Measurements from ENCODE around the gene MAFF. TPM values are rescaled to one million over a fixed set of nuclear protein-coding genes. Genes with fewer than 3 reads are reported as not detected.
A peak's percentile ranks its signal among the peaks of the same experiment; 100 is the strongest.

MAFF gene
- total RNA-seq, 4 donors from 2014 or later, result 5.1 to 14.2 (median 12.0) TPM

- Histone ChIP-seq H3K4me1 (peaks cover 0 to 28% (median 2%) of the 10 kb centered on the region in 4 donors), H3K9me3 (no peaks in the 10 kb centered on the region), H3K27ac (peak within 1 kb of the TSS; percentile 82 to 88 (median 84)), H3K36me3 (no peaks in the 10 kb centered on the region), H3K27me3 (no peaks in the 10 kb centered on the region), H3K4me3 (peak within 1 kb of the TSS; percentile 61 to 68 (median 64))
- TF ChIP-seq POLR2A (IDR thresholded peaks at IDR 0.05), result peak; percentile 19 to 52
- TF ChIP-seq CTCF (IDR thresholded peaks at IDR 0.05), result peak in 1 of 6 experiments; percentile 3
- peak; percentile 98 to 100 (median 99) for DNase-seq
These were observed 20.2 kb upstream of the MAFF start, which contains the start of gene PLA2G6 for GRCh38 chr22:38181453-38182200. TSS of gene PLA2G6 (minus strand) at chr22:38181830. CDS start at chr22:38169426, 12,404 bp downstream.

- Histone ChIP-seq H3K36me3 (no peaks in the 10 kb centered on the region), H3K27ac (no peak overlapping the region), H3K4me3 (no peak overlapping the region), H3K9me3 (no peaks in the 10 kb centered on the region), H3K4me1 (peaks cover 0 to 18% (median 2%) of the 10 kb centered on the region in 4 donors), H3K27me3 (no peaks in the 10 kb centered on the region)
- TF ChIP-seq POLR2A (IDR thresholded peaks at IDR 0.05) (no peak), CTCF (IDR thresholded peaks at IDR 0.05) (no peak)
- no peak for DNase-seq
These were observed 17.0 kb upstream of the MAFF start for GRCh38 chr22:38184788-38185187.

- Histone ChIP-seq H3K9me3 (no peaks in the 10 kb centered on the region), H3K27ac (no peak overlapping the region), H3K27me3 (no peaks in the 10 kb centered on the region), H3K4me1 (peaks cover 0 to 7% (median 0%) of the 10 kb centered on the region in 4 donors), H3K36me3 (no peaks in the 10 kb centered on the region), H3K4me3 (no peak overlapping the region)
- DNase-seq, result no peak
- TF ChIP-seq POLR2A (IDR thresholded peaks at IDR 0.05), result no peak
- TF ChIP-seq CTCF (IDR thresholded peaks at IDR 0.05), result no peak
These were observed 15.4 kb upstream of the MAFF start for GRCh38 chr22:38186429-38186828.

GRCh38 chr22:38187413-38188212, 14.2 kb upstream of the MAFF start:
- Histone ChIP-seq H3K9me3 (no peaks in the 10 kb centered on the region), H3K27ac (peak overlapping the region in 1 of 4 donors; percentile 5), H3K27me3 (no peaks in the 10 kb centered on the region), H3K36me3 (no peaks in the 10 kb centered on the region), H3K4me1 (peaks cover 0 to 7% (median 0%) of the 10 kb centered on the region in 4 donors), H3K4me3 (no peak overlapping the region)
- no peak for TF ChIP-seq POLR2A (IDR thresholded peaks at IDR 0.05)
- no peak for DNase-seq

- H3K4me1 ChIP-seq, result peaks cover 0 to 7% (median 0%) of the 10 kb centered on the region in 4 donors
- TF ChIP-seq POLR2A (IDR thresholded peaks at IDR 0.05) (no peak), CTCF (IDR thresholded peaks at IDR 0.05) (no peak)
- H3K27me3 ChIP-seq, result no peaks in the 10 kb centered on the region
- H3K27ac ChIP-seq, result no peak overlapping the region
- no peaks in the 10 kb centered on the region for H3K9me3 ChIP-seq
- no peaks in the 10 kb centered on the region for H3K36me3 ChIP-seq
- H3K4me3 ChIP-seq, result no peak overlapping the region
- no peak for DNase-seq
These were observed 12.7 kb upstream of the MAFF start for GRCh38 chr22:38189104-38189503.

GRCh38 chr22:38190581-38190980, 11.2 kb upstream of the MAFF start:
- no peak for DNase-seq
- no peaks in the 10 kb centered on the region for H3K9me3 ChIP-seq
- H3K4me3 ChIP-seq, result no peak overlapping the region
- H3K27ac ChIP-seq, result no peak overlapping the region
- TF ChIP-seq POLR2A (IDR thresholded peaks at IDR 0.05) (no peak), CTCF (IDR thresholded peaks at IDR 0.05) (no peak)
- H3K27me3 ChIP-seq, result no peaks in the 10 kb centered on the region
- peaks cover 0 to 7% (median 0%) of the 10 kb centered on the region in 4 donors for H3K4me1 ChIP-seq
- H3K36me3 ChIP-seq, result no peaks in the 10 kb centered on the region

Data from Peyer's patch (tissue), 4 donors.